GM19023 (cell line): ENCODE results near the gene LIME1.

Experiments
- ATAC-seq: cut with Tn5 transposase; IDR thresholded peaks from one replicate; pipeline ENCODE4 v1.9.1; 2021; ENCODE audit warnings: mild to moderate bottlenecking, moderate library complexity; ENCODE audit not compliant: unreplicated experiment

Gene LIME1

DNA sequence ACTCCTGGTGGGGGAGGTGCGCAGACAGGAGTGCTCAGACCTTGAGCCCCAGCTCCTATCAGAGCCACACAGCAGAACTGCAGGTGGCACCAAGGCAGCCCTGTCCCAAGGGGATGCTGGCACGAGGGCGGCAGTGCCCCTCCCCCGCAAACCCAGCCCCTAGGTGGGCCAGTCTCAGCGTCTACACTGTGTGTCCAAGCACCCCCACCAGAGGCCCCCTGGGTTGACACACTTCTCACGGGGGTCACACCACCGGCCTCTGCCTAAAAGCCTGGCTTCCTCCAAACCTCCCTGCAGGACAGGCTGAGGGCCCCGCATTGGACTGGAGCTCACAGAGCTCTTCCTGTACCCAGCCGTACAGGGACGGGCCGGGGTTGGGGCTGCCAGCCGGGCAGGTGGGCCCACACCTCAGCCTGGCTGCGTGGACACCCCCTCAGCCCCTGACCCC lies 11.2 kb downstream of the LIME1 start:
- no peak for ATAC-seq

DNA sequence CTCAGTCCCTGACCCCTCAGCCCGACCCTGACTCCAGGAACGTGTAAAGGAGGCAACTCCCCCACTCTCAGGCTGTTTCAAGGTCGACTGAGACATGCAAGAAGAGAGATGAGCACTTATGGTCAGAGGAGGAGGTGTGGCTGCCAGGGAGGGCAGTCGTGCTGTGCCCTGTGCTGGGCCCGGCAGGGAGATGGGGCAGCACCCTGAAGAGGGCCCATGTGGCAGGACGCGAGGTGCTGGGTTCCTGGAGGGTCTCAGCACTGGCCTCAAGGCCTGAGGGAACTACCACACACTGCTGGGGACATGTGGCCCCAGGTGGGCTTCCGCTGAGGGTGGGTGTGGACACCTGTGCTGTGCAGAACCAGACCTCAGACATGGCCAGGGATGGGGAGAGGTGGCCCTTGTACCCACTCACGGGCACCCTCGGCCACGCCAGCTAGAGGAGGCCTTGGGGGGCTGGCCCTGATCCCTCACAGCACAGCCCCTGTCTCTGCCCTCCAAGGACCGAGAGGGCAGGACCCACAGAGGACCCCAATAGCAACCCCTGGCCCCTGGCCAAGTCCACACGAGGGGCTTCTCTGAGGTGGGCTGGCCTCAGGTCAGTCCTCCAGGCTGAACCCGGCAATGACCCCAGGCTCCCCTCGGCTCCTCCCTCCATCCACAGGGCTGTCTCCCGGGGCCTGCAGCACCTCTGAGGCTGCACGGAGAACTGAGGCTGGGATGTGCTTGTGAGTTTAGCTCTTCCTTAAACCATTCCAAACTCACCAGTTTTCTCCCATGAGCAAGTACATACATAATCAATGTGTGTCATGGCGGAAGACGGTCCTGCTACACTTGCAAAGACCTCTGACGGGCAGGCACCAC lies 11.8 kb downstream of the LIME1 start:
- ATAC-seq, result no peak

DNA sequence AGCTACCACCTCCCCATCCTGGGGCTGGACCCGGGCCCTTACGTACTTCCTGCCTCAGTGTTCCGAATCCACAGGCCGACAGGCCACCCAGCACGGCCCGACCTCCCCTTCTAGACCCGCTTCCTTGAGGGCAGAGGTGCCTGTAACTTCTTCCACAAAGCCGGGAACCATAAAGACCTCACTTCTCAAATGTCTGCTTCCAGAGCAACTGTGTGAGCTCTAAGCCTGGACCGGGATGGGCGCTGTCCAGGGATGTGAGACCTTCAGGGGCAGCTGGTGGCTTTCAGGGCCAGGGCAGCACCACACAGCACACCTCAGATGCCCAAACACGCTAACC lies 12.4 kb downstream of the LIME1 start:
- no peak for ATAC-seq

DNA sequence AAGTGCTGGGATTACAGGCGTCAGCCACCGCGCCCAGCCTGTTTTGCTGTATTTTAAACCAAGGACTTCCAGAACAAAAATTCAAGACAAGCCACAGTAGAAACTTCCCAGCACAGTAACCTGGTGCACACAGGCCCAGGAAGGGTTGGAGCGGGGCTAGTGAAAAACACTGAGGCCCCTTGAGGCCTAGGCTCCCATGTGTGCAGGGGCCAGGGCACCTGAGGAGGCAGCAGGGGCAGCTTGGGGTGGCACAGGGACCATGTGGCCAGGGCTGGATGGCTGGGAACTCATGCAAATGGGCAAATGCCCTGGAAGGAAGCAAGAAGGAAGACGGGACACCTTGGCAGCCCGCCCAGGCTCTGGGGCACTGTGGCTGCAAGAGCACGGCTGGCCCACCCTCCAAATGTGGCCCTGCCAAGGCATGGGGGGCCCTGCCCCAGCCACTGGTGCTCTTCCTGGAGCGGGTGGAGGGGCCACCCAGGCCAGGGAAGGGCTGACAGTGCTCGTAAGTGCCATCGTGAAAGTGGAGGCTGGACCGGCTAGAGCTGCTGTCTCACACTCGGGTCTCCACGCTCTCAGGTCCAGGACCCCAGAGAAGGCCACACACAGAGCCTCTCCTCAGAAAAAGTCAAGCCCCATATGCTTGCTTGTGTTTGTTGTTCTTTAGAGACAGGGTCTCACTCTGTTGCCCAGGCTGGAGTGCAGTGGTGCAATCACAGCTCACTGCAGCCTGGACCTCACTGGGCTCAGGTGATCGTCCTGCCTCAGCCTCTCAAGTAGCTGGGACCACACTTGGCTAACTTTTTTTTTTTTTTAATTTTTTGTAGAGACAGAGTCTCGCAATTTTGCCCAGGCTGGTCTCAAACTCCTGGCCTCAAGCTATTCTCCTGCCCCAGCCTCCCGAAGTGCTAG lies 13.4 kb downstream of the LIME1 start:
- ATAC-seq, result no peak

DNA sequence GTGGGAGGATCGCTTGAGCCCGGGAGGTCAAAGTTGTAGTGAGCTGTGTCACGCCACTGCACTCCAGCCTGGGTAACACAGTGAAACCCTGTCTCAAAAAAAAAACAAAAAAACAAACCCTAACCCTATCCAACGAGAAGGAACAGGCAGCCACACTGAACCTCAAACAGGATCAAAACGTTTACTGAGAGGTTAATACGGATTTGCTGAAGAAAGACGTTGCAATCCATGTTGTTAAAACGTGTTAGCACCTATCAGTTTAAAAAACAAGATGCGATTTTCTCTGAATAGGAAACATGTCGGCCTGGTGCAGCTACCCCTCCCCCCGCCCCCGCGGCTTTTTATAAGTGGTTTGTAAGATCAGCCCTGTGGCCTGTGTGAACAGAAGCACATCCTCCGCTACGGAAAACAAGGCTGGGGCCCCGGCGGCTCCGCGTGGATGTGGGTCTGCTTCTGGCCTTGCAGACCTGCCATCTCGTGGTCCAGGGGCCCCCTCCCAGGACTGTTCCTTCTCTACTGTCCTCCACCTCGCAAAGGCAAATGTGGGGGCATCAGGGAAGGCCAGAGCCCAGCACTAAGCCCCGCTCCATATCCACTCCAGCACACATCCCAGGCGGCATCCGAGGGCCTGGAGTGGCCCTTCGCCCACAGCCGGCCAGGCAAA lies 14.5 kb downstream of the LIME1 start:
- ATAC-seq, result no peak

DNA sequence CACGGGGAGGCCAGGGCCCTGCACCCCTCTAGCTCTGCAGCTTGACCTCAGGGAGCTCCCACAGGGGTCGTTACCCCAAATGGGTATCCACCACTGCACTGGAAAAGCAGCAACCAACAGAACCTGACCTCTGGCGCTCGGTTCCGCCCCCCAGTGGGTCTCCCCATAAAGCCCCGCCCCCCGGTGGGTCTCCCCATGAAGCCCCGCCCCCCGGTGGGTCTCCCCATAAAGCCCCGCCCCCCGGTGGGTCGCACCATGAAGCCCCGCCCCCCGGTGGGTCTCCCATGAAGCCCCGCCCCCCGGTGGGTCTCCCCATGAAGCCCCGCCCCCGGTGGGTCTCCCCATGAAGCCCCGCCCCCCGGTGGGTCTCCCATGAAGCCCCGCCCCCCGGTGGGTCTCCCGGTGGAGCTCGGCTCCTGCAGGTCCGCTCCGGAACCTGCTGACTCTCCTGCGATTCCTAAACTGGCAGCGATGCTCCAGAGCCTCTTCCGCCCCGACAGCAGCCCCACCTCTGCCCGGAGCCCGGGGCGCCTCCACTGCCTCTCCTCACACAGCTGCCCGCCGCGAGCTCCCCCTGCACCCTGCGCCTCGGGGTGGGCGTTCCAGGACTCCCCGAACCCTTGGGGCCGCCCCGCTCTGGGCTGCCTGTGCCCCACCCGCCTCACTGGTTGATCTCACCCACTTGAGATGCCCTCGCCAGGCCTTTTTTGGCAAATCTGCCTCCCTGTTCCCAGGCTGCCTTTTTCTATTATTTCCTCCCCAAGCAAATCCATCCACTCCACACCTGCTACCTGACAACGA lies 15.2 kb downstream of the LIME1 start:
- ATAC-seq, result no peak

DNA sequence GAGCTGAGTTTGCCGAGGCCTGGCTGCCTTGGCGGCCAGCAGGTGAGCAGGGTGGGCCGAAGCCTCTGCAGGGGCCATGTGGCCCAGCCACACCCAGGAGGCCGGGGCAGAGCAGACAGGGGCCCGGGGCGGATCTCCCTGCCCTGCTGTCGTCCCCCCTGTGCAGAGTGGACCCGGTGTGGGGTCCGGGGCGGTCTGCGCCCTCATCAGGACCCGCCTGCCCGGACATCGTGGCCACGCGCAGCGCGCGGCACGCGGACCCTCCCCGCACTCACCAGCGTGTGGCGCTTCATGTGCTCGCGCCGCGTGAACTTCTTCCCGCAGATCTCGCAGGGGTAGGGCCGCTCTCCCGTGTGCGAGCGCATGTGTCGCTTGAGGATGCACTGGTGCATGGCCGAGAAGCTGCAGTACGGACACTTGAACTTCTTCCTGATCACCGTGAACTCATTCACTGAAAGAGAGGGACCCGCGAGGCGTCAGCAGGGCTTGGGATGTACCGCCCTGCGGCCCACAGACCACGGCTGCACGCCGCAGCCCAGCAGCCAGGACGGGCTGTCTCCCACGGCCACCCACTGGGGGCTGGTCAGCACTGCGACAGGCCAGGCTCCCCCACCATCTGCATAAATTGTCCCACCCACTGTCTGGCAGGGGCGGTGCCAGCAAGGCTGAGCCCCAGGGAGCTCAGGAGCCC lies 16.1 kb downstream of the LIME1 start:
- no peak for ATAC-seq

DNA sequence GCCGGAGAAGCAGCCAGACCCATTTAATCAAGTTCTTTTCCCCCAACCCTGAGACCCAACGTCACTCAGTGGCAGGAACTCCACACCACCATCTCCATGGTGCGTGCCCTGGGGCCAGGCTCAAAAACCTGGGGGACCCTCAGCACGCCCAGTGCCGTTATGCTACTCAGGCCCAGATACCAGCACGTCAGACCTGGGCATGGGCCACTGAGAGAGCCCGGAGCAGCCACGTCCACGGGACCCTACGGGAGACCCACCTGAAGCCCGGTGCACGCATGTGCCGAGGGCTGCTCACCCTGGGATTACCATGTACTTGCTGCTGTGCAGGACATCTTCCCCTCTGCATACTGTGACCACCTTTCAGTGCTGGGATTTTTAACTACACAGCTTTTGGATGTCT lies 16.9 kb downstream of the LIME1 start:
- no peak for ATAC-seq

DNA sequence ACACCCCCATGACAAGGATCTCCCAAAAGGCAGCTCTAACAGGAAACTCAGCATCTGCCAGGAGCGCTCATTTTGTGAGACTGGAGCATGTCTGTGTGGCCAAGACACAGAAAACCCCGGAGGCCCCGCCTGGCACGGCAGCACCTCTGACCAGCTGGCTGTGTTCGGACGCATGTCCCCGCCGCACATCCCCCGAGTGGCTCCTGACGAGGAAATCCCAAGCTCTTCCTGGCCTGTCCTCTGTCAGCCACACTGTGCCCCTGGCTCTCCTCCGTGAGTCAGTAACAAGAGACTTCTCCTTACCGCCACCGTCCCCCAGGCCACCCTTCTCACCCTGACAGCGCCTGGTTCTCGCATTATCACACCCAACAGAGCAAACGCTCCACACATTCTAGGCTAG lies 17.5 kb downstream of the LIME1 start:
- ATAC-seq, result no peak

DNA sequence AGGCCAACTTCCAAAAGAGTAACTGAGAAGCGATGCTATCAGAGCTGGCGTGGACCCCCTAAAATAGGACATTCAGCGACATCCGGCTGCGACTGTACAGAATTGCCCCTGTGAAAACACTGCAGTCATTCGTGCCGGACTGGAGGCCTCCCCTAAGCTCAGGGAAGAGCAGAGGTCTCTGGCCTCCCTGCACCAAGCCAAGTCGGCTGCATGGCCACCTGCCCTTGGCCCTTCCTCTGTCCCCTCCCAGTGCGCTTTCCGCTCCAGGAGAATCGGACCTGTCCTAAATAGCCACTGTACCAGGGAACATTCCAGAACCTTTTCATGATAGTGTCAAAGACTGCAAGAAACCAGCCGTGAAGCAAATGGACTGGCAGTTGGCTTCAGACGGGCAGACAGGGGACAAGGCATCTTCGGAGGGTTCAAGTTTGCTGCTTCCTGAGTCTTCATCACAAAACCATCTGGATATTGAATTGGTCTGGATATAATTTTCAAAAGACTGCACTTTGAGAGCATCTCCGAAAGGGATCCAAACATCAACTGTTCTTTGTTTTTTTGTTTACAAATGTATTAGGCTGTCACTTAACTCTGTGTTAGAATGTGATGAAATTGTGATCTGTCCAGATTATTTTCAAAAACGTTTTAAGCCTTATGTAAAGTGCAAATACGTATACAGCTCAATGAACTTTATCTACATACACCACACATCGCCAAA lies 19.6 kb downstream of the LIME1 start:
- no peak for ATAC-seq

DNA sequence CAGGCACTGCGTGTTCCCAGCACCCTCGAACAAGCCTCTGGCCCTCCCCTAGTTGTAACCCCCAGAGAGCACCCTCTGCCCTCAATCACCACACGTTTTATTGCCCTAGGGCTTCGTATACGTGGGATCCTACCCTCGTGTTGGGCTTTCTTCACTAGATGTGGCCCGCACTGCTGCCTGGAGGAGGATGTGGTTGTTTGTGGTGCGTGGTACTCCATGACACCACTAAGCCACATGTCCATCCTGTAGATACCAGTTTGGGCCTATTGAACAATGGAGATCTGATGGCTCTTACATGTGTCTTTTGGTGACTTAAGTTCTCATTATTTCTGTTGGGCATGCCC lies 20.2 kb downstream of the LIME1 start:
- ATAC-seq, result no peak

DNA sequence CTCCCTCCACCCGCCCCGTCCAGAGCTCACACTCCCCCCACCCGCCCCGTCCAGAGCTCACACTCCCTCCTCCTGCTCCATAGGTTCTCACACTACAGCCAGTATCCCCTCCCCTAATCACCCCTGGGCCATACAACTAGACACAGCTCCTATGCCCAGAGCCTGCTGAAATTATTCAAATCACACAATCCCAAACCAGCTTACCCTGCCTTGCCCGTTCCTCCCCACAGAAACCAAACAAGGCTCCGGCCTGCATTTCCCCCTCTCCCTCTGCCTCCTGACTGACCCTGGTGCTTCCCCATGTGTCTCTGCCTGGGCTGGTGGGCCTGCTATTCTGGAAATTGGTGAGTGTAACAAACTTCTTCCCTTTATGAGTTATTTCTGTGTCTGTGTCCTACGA lies 21.7 kb downstream of the LIME1 start:
- ATAC-seq, result no peak

DNA sequence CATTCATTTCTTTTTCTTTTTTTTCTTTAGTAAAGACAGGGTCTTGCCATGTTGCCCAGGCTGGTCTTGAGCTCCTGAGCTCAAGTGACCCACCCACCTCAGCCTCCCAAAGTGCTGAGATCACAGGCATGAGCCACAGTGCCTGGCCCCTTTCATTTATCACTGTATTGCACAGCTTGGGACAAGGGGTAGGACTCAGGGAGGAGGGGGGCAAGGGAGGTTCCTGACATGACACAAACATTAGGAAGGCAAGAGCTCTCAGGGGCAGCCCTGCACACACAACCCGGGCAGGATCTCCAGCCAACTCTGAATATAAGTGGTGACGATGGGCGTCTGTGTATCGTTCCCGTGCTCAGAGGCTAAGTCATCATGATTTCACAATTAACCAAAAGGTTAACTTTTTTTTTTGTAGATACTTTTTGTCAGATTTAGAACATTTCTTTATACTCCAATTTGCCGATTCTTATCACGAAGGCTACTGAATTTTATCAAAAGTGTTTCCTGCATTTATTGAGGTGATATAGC lies 23.0 kb downstream of the LIME1 start:
- ATAC-seq, result no peak

DNA sequence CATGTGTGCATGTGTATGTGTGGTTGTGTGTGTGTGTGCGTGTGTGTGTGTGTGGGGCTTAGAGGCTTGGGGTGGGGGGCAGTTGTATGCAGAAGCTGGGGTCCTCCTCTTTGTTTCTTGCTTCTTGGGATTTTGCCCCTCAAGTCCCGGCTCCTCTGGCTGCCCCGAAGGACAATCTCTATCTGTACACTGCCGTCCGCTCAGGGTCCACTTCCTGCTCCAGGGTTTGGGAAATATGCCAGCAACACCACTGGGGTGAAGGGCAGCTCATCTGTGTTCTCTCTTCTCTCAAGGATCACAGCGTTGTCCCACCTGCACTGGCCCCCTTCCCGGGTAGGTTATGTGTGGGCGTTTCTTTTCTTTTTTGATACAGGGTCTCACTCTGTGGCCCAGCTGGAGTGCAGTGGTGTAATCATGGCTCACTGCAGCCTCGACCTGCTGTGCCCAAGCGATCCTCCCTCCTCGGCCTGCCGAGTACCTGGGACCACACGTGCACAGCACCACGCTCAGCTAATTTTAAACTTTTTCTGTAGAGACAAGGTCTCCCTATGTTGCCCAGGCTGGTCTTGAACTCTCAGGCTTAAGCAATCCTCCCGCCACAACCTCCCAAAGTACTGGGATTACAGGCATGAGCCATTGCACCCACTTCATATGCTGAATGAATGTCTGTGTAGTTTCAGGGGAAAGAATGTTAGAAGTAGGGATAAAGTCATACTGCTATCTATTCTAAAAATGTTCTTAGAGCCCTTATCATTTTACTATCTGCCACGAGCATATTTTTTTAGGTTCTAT lies 28.8 kb downstream of the LIME1 start:
- ATAC-seq, result no peak

DNA sequence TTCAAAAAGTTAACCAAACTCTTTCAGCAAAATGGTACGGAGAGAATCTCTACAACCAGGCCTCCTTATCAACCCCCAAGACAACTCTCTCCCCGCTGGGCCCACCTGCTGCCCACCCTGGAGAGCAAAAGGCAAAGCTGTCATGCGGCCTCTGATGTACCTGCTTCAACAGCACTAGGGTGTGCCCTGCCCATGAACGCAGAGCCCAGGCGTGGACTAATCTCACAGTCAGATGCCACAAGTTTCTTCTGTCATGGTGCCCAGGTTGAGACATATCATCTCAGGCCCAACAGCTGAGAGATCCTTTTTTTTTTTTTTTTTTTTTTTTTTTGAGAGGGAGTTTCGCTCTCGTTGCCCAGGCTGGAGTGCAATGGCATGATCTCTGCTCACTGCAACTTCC lies 29.4 kb downstream of the LIME1 start:
- ATAC-seq, result no peak

DNA sequence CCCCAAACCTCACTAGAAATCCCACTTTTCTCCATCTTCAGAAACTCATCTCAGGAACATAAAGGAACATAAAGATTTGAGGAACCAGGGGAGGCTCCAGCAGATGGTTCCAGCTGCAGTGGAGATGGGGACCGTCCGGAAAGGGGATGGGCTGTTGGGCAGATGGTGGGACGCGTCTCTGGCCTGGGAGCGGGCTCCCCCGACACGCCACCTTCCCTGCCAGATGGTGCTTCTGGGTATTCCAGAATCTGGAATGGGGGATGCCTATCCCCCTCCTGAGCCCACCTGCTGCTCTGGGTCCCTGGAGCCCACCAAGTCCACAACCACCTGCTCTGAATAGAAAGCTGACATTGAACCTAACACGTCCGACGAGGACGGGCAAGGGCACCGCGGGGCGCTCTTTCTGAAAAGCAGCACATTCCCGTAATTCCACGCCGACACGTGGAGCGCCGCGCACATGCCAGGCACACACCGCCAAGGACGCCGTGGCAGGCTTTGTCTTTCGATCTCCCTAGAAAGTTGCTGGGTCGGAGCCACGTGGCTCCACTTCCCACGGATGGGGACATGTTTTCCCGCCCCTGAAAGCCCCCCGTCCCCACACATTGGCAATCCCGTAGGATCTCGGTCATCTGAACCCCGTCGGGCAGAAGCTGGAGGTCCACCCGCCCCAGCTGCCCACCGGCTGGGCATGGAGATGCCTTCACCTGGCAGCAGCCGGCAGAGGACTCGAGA lies 30.4 kb downstream of the LIME1 start:
- ATAC-seq, result no peak

DNA sequence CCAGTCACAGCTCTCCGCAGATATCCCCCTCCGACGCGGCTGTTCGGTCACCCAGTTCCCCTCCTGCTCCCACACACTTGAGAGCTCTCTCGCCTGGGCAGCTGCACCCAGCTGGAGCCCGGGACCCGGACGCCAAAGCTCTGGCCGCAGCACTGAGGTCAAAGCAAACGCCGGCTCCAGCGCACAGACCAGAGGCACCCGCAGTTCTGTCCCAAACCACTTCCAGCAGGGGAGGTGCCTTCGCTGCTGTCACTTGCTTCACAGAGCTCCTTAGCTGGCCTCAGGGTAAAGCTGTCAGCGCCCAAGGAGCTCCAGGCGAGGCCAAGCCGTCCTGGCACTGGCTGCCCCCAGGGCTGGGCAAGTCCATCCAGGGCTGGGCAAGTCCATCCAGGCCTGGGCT lies 31.0 kb downstream of the LIME1 start:
- ATAC-seq, result no peak

DNA sequence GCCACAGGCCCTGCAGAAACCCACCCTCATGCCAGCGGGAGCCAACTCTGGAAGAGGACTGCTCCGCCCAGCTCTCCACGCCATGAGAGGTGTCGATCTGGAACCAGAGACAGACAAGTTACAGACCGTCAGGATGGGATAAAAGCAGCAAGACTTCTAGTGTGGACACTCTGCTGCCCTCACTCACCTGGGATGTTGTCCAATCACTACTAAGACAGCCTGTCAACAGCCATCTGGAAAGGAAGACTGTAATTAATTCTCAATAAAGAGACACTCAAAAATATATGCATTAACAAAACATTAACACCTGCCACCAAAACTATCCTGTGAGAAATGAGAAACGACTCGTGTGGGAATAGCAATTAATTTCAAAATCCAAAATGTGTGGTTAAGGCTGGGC lies 31.4 kb downstream of the LIME1 start:
- ATAC-seq, result no peak
